ENCODE data around the gene LBR. TPM values are rescaled to one million over a fixed set of nuclear protein-coding genes. Genes with fewer than 3 reads are reported as not detected.

LBR gene
- total and polyA plus RNA-seq, 2 of the 4 experiments (the other 2 are of a cell fraction): 21.3 to 24.9 TPM

GRCh38 chr1:225467193-225468020 is 39.6 kb upstream of the LBR start:
- ChIA-PET CTCF (no interaction called here), POLR2A (ENCODE audit: unreplicated experiment) (no interaction called here)
- no peak overlapping the region for H3K4me2 ChIP-seq (ENCODE audit: low read depth, low read length)
- H3K18ac ChIP-seq (ENCODE audit: low read depth, low read length): 0 out of 2 replicates have a peak overlapping the region, but pooled peaks have one; percentile 45
- H2AK5ac ChIP-seq (ENCODE audit: low read depth, low read length): no peak overlapping the region
- no peak for TF ChIP-seq NFE2L2 (IDR thresholded peaks at IDR 0.05; ENCODE audit: low read depth, low read length)
- TF ChIP-seq RFX5 (IDR thresholded peaks at IDR 0.05; ENCODE audit: low read depth, low read length): no peak
- TF ChIP-seq CTCF (conservative IDR thresholded peaks at IDR 0.05; ENCODE audit: low read depth, low read length): no peak
- no peak for TF ChIP-seq MXI1 (IDR thresholded peaks at IDR 0.05; ENCODE audit: borderline replicate concordance, low read depth, low read length)
- TF ChIP-seq FOS (IDR thresholded peaks at IDR 0.05; ENCODE audit: low read depth, low read length): no peak
- no peak for TF ChIP-seq RAD21 (IDR thresholded peaks at IDR 0.05; ENCODE audit: low read length)
- no peaks in the 10 kb centered on the region; the same call in 1 of the 2 replicates for H3K4me1 ChIP-seq (ENCODE audit: control insufficient read depth, insufficient read depth, low read length)
- H4K8ac ChIP-seq (ENCODE audit: low read depth in 2 of 2, low read length in 2 of 2): peak overlapping the region in 1 of 2 experiments; percentile 93; a peak in 3 of 4 replicates
- H4K20me1 ChIP-seq (ENCODE audit: insufficient read depth, low read length): no peaks in the 10 kb centered on the region
- H3K9ac ChIP-seq (ENCODE audit: low read depth, low read length): no peak overlapping the region
- no peak overlapping the region for H3K56ac ChIP-seq (ENCODE audit: extremely low read depth, insufficient read depth, low read length)
- peak overlapping the region; percentile 95 for H4K5ac ChIP-seq (ENCODE audit: low read depth, low read length)
- H3K4me3 ChIP-seq (ENCODE audit: insufficient read depth, low read depth, low read length): no peak overlapping the region
- H3K27ac ChIP-seq (ENCODE audit: insufficient read depth, low read length): no peak overlapping the region
- H2AK9ac ChIP-seq (replicated peaks; ENCODE audit: low read depth, low read length, poor library complexity): no peak overlapping the region
- WGBS, 2 experiments (ENCODE audit: extremely low coverage in 2 of 2, insufficient read length in 1 of 2): 89% methylated on average over 13 of the region's 26 CpGs; no CpG with 5 or more reads in 1 of the 2 experiments
- no peaks in the 10 kb centered on the region for H3K36me3 ChIP-seq (ENCODE audit: control insufficient read depth, insufficient read depth, low read length)
- no peaks in the 10 kb centered on the region for H3K9me3 ChIP-seq (ENCODE audit: control insufficient read depth, insufficient read depth, low read length)
- H2BK120ac ChIP-seq (ENCODE audit: low read depth, low read length): no peak overlapping the region; the same call in 1 of the 2 replicates
- no peak overlapping the region for H2BK20ac ChIP-seq (ENCODE audit: low read depth, low read length)
- H4K91ac ChIP-seq (ENCODE audit: insufficient read depth, low read depth, low read length): no peak overlapping the region
- peak overlapping the region; percentile 67 for H3K4ac ChIP-seq (ENCODE audit: low read depth, low read length)
- H2AFZ ChIP-seq (replicated peaks; ENCODE audit: low read length, poor library complexity): peak overlapping the region; percentile 89
- ATAC-seq (ENCODE audit: low read depth) (no peak), DNase-seq (no peak)
- H3K14ac ChIP-seq (replicated peaks; ENCODE audit: low read depth, low read length): 0 out of 2 replicates have a peak overlapping the region, but pooled peaks have one; percentile 21
- H3K79me1 ChIP-seq (ENCODE audit: low read depth in 1 of 2, low read length in 2 of 2): no peaks in the 10 kb centered on the region
- no peak overlapping the region for H2BK15ac ChIP-seq (ENCODE audit: low read depth, low read length)
- no TSS peak for BruUV-seq (replicated peaks)
- intact Hi-C loops (cut with micrococcal nuclease): no loop called here
- peaks cover 4% of the 10 kb centered on the region; the same call in 1 of the 2 replicates for H3K27me3 ChIP-seq (ENCODE audit: control insufficient read depth, insufficient read depth, low read length)
- no peak overlapping the region for H3K23ac ChIP-seq (ENCODE audit: low read depth, low read length)
- in situ Hi-C loops (cut with MboI; ENCODE audit: low sequenced_read_pairs): no loop called here
- H2BK5ac ChIP-seq (ENCODE audit: low read depth, low read length, poor library complexity, severe bottlenecking): no peak overlapping the region
- dilution Hi-C loops (cut with HindIII; ENCODE audit: low sequenced_read_pairs, unreplicated experiment): loop anchor here (25.0 kb wide), 1 partner anchor 520 kb away; the partner anchor contains the start of gene SDE2
- H3K9me1 ChIP-seq (ENCODE audit: insufficient read depth, low read length): no peaks in the 10 kb centered on the region

All from IMR-90 (cell line).